Stimulated activated CD4-positive, alpha-beta T cell treated with anti-CD3 and anti-CD28 coated beads, TNF-alpha, amount 100 ng/mL, for 24 hours (primary cell): Measurements from ENCODE around the gene RNF126.
A peak's percentile ranks its signal among the peaks of the same experiment; 100 is the strongest.
"Not testable (repeated sequence)": the region's sequence is repeated elsewhere in the genome, so short reads cannot be mapped to it uniquely, and the experiment has no call there.

Experiments used
- DNase-seq, 3 experiments: peaks; one replicate each; pipeline ENCODE4 v3.0.0-alpha.2; 2020; ENCODE audit warnings: low read depth in 3 of 3

RNF126 gene

GRCh38 chr19:662962-663681 is at the start of gene RNF126:
RNF126 (minus strand) TSS chr19:663214; CDS start chr19:663121, 93 bp downstream.
- DNase-seq = peak; percentile 92 to 96 (median 93)

- DNase-seq = no peak
Measured at GRCh38 chr19:711254-711653, 48.2 kb upstream of the RNF126 start.

- no peak for DNase-seq
Measured at GRCh38 chr19:710767-711166, 47.8 kb upstream of the RNF126 start.

- DNase-seq = no peak
Measured at GRCh38 chr19:709965-710571, 47.1 kb upstream of the RNF126 start.

- no peak for DNase-seq
Measured at GRCh38 chr19:709196-709964, 46.4 kb upstream of the RNF126 start.

GRCh38 chr19:708154-709143 is 45.4 kb upstream of the RNF126 start, which contains the start of gene PALM:
PALM (plus strand) TSS chr19:708935; CDS start chr19:709147, 212 bp downstream.
- DNase-seq = no peak

- DNase-seq = no peak
Measured at GRCh38 chr19:704447-704741, 41.4 kb upstream of the RNF126 start.

- DNase-seq = peak in 2 of 3 experiments; percentile 34 to 69
Measured at GRCh38 chr19:703651-704446, 40.8 kb upstream of the RNF126 start.

GRCh38 chr19:703329-703650 is 40.3 kb upstream of the RNF126 start:
- no peak for DNase-seq

GRCh38 chr19:702847-703246 is 39.8 kb upstream of the RNF126 start:
- not testable (repeated sequence) for DNase-seq

- not testable (repeated sequence) for DNase-seq
Measured at GRCh38 chr19:699885-700284, 36.9 kb upstream of the RNF126 start.

GRCh38 chr19:698529-698928 is 35.5 kb upstream of the RNF126 start:
- not testable (repeated sequence) for DNase-seq

- no peak for DNase-seq
Measured at GRCh38 chr19:695352-695949, 32.4 kb upstream of the RNF126 start, which contains the start of gene PRSS57. PRSS57 (minus strand) TSS chr19:695452; CDS start chr19:695430, 22 bp downstream.

- DNase-seq = no peak
Measured at GRCh38 chr19:694481-695351, 31.7 kb upstream of the RNF126 start.

GRCh38 chr19:690203-690602 is 27.2 kb upstream of the RNF126 start:
- no peak for DNase-seq

- no peak for DNase-seq
Measured at GRCh38 chr19:688992-689391, 26.0 kb upstream of the RNF126 start.

- DNase-seq = no peak
Measured at GRCh38 chr19:688214-688613, 25.2 kb upstream of the RNF126 start.

GRCh38 chr19:687569-688166 is 24.7 kb upstream of the RNF126 start:
- DNase-seq = no peak
